ENCODE measurements around the gene ZNF283.
"Not testable (repeated sequence)": the region's sequence is repeated elsewhere in the genome, so short reads cannot be mapped to it uniquely, and the experiment has no call there.

The ZNF283 gene

DNA sequence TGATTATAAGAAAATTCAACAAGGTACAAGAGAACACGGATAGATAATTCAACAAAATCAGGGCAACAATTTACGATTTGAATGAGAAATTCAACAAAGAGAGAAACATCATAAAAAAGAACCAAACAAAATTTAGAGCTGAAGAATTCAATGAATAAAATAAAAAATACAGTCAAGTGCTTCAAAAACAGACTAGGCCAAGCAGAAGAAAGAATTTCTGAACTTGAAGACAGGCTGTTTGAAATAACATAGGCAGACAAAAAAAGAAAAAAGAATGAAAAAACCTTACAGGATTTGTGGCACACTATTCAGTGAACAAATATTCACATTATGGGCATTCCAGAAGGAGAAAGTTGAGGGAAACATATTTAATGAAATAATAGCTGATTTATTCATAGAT lies 31.1 kb downstream of the ZNF283 start:
- no peak for DNase-seq (ENCODE audit: low read depth)

DNA sequence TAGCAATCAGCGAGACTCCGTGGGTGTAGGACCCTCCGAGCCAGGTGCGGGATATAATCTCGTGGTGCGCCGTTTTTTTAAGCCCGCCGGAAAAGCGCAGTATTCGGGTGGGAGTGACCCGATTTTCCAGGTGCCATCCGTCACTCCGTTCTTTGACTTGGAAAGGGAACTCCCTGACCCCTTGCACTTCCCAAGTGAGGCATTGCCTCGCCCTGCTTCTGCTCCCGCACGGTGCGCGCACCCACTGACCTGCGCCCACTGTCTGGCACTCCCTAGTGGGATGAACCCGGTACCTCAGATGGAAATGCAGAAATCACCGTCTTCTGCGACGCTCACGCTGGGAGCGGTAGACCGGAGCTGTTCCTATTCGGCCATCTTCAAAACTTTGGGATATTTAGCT lies 39.8 kb downstream of the ZNF283 start:
- DNase-seq (ENCODE audit: low read depth) = not testable (repeated sequence)

DNA sequence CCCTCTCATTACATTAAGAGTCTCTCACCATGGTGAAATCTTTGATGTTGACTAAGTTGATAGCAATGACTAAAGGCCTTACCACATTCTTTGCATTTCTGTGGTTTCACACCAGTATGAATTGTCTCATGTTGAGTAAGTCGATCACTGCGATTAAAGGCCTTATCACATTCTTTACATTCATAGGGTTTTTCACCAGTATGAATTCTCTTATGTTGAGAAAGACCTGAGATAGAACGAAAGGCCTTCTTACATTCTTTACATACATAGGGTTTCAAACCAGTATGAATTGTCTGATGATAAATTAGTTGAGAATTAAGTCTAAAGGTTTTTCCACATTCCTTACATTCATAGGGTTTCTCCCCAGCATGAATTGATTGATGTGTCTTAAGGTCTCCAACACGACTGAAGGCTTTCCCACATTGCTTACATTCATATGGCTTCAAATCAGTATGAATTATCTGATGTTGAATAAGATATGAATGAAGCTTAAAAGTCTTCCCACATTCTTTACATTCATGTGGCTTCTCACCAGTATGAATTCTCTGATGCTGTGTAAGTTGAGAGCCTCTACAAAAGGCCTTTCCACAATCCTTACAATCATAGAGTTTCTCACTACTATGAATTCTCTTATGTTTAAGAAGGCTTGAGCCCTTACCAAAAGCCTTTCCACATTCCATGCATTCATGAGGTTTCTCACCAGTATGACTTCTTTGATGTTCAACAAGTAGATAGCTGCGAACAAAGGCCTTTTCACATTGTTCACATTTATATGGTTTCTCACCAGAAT lies 45.6 kb downstream of the ZNF283 start:
- no peak for DNase-seq (ENCODE audit: low read depth)

DNA sequence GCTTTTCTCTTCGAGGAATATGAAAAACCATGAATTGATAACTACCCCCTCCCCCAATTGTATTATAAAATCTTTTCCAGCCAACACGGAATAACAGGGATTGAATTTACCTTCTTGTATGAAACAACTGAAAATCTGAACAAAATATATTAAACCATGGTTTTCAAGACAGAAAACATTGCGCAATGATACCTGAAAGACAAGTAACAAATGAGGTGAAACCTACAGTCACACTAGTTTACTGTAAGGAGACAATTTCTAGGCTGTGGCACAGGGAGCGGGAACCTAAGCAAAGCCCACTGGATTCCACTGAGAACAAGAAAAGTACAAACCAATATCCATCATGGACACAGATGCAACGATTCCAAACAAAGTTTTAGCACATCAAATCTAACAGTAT lies 53.4 kb downstream of the ZNF283 start:
- DNase-seq (ENCODE audit: low read depth) = no peak

DNA sequence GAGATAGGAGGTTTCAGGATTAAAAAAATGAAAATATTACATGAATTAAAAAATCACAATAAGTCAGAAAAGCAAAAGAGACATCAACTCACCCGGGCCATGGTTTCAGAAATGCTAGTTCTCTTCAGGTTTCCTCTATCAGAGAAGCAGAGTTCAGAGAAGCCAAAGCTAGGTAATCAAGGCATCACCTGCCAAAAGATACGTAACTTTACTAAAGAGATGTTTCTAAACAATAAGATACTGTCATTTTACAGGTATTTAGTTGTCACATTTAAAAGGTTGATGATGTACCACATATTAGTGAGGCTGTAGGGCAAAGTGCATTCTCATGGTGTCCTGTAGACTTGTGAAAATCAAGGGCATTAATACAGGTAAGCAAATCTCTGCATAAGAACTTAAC lies 56.7 kb downstream of the ZNF283 start, which contains the start of gene ZNF404:
Gene ZNF404 (minus strand): TSS at position 101 of the 400 bp plus-strand sequence.
- no peak for DNase-seq (ENCODE audit: low read depth)

DNA sequence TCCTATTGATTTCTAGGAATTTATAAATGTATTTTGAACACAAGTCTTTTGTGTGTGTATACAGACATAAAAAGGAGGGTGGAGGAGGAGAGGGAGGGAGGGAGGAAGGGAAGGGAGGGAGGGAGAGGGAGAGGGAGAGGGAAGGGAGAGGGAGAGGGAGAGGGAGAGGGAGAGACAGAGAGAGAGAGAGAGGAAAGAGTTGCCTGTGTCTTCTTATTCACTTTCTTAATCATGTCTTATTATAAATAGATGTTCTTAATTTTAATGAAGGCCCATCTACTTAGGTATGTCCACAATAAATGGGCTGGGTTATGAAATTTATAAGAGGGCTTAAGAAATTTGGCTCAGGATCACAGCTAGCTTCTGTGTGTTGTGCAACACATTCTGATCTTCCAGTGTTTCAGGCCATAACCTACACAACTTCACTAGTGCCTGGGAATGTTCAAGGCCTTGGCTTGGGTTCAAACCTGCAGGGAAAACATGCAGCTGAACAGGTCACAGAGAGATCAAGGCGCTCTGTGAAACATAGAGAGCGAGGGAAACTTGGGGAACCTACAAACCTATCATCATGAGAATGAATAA lies 68.7 kb downstream of the ZNF283 start:
- DNase-seq (ENCODE audit: low read depth) = no peak
